Kidney glomerular epithelial cell (primary cell): Measurements from ENCODE around the gene TTLL10.

Source experiments
- DNase-seq: peaks from one replicate; lab custom pipeline; 2025; lab: John Stamatoyannopoulos, UW

Gene TTLL10

DNA sequence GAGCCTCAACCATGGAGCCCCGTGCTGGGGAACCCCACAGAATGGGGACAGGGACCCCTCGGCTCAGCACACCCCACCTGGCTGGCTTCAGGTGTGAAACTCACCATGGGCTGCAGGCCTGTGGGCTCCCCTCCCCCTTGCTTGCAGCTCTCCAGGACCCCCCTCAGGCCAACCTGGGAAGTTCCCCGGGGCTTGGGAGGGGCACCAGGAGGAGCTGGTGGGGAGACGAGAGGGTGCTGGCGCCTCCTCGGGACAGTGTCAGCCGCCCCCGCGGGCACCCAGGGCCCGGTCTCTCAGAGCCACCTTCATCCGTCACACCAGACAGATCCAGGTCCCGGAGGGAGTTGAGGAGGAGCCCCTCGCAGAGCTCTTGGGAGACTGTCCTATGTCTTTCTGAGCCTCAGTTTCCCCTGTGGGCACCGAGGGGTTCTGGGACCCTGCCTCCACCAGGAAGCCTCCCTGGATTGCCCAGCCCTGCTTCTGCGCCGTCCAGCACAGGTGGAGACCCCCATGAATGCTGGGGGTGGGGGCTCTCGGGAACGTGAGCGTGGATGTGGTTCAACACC is 33.4 kb downstream of the TTLL10 start:
- no peak for DNase-seq

- no peak for DNase-seq
Observed at GRCh38 chr1:1207571-1207892, 33.9 kb downstream of the TTLL10 start.

- no peak for DNase-seq
Observed at GRCh38 chr1:1208713-1209433, 35.2 kb downstream of the TTLL10 start.

DNA sequence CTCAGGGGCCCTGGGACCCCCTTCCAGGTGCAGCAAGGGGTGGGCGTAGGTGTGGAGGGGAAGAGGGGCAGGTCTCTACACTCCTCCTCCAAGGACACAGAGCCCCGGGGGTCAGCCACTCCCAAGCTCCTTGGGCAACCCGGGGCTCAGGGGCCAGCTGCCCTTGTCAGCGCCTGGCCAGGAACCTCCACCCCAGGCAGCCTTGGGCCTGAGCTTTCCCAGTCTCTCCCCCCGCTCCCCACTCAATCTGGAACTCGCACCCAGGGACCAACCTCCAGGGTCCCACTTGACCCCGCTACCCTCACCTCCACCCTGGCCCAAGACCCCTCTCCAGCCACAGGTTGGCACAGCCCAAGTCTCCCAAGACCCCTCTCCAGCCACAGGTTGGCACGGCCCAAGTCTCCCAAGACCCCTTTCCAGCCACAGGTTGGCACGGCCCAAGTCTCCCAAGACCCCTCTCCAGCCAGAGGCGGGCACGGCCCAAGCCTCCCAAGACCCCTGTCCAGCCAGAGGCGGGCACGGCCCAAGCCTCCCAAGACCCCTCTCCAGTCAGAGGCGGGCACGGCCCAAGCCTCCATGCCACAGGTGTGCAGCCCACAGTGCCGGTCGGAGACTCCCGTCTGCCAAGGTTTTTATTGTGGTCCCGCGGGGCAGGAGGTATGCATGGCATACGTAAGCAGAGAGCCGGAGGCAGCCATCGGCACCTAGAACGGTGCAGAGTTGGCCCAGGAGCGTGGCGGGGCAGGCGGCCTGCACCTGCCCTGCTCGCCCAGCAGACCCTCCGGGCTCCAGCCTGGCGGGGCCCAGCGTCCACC is 37.3 kb downstream of the TTLL10 start:
- DNase-seq = no peak

DNA sequence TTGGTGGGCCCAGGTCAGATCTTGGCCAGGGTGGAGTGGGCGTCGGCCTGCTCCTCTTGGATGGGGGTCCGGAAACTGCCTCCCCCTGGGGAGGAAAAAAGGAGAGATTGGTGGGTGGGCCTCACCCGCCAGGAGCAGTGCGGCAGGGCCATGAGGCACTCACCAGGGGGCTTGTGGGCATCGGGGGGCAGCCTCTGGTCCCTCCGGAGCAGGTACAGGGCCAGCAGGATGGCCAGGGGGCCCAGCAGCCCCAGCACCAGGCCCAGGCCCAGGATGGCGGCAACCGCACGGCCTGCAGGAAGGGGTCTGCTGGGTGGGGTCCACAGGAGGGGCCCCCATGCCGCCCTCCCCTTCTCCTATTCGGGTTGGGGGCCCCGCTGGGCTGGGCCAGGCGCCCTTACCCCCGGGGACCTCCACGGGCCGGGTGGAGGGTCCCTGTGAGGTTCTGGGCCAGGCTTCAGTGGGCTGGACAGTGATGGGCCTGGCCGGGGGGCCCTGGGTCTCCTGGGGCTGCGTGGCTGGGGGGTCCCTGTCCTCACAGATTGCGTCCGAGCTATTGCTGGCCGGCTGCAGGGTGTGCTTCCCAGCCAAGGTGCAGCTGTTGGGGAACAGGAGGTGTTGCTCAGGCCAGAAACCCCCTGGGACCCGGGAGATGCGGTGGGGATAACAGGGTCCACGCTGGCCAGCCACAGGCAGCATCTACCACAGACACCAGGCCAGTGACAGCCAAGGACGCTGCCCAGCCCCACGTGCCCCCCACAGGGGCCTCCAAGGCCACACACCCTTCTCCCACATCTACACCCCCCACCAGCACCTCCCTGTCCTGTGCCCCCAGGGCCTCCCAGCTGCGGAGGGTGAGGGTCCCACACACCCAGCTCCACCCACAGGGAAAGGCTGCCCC is 38.1 kb downstream of the TTLL10 start:
- no peak for DNase-seq

DNA sequence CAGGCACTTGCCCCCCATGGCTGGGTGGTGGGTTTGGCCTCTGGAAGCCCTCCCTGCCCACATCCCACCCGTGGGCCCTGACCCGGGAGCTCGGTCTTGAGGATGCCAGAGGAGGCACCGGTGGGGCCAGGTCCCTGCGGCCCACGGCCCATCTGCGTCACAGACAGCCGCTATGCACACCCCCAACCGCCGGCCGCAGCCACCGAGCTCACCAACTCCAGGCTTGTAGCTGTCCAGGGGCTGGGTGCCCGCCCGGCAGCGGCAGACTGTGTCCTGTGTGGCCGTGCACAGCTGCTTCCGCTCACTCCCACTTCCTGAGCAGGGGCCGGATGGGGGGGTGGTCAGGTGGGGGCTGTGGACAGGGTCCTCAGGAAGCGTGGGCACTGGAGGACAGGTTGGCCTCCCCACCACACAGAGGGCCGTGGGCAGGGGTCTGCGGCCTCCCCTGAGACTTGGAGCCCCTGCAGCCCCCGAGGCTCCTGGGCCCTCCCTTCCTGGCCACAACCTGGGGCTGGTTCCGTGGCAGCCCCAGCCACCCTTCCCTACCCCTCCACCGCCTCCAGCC is 39.2 kb downstream of the TTLL10 start:
- DNase-seq = no peak

- DNase-seq = no peak
Observed at GRCh38 chr1:1213345-1214265, 39.9 kb downstream of the TTLL10 start, which contains the start of gene TNFRSF4. TSS of gene TNFRSF4 (minus strand) at chr1:1214153. CDS start at chr1:1214127, 26 bp downstream.

GRCh38 chr1:1215080-1215676 is 41.5 kb downstream of the TTLL10 start:
- DNase-seq = no peak

- DNase-seq = no peak
Observed at GRCh38 chr1:1215881-1216605, 42.4 kb downstream of the TTLL10 start.

GRCh38 chr1:1216770-1217620 is 43.3 kb downstream of the TTLL10 start:
- no peak for DNase-seq

GRCh38 chr1:1217621-1218523 is 44.2 kb downstream of the TTLL10 start:
- DNase-seq = peak; percentile 6

DNA sequence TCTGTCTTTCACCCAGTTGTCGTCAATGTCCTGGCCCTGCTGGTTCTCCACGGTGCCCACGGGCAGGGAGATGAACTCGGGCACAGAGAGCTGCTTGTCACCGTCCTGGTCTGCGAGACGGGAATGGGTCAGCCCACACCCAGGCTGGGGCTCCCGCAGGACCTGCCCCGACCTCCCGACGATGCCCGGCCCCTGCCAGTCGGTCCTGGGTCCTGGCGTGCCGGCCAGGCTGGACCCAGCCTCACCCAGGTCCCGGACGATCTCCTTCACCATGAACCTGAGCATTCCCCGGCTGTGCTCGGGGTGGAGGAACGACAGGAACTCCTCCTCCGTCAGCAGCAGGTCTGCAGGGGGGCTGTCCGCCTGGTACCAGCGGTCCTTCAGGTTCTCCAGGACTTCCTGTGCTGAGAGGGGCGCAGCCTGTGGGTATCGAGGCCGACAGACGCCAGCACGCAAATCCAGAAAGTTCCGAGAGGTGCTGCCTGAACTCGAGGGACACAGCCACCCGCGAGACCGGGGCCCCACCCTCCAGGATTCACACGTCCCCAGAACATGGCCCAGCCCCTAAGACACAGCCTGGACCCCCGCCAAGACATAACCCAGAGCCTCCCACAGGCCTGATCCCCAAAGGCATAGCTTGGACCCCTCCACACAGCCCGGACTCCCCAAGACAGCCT is 45.0 kb downstream of the TTLL10 start:
- no peak for DNase-seq

- no peak for DNase-seq
Observed at GRCh38 chr1:1219341-1219740, 45.7 kb downstream of the TTLL10 start.

DNA sequence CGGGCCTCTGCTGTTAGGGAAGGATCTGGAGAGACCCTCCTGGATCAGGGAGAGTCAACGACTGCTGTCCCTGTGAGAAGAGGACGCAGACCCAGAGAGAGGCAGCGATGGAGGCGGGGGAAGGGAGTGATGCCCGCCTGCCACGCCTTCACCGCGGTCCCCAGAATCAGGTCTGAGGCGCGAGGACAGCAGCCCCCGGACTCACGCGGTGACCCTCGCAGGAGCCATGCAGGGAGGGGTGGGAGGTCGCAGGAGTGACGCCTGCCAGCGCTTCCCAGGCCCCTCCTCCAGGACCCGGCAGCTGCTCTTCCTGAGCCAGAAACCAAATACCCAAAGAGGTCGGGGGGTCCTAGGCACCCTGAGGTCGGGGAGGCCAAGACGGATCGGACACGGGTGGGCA is 46.5 kb downstream of the TTLL10 start:
- no peak for DNase-seq

GRCh38 chr1:1221887-1222574 is 48.4 kb downstream of the TTLL10 start:
- DNase-seq = no peak

DNA sequence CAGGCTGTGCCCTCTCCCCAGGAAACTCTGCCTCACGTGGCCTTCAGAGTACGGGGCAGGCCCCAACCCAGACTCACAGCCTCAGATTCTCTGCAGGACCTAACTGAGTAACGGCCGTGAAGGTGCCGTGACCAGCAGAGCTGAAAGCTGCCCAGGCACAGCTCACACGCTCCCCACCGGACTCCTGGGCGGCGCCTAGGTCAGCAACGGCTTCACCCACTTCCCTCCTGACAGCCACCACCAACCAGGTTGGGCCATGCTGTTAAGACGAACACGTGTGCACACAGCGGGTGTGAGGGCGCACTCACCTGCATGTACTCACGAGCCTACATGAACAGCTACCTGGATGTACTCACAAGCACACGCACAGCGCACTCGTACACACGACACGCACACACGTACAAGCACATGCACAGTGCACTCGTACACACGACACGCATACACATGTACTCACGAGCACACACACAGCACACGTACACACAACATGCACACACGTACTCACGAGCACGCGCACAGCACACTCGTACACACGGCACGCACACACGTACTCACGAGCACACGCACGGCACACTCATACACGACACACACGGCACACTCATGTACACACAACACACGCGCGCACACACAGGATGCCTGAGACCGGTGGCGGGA is 49.0 kb downstream of the TTLL10 start:
- DNase-seq = no peak
